Tibial artery (tissue), 4 donors: Measurements from ENCODE around the gene GRIN2D.
"Not testable (repeated sequence)": the region's sequence is repeated elsewhere in the genome, so short reads cannot be mapped to it uniquely, and the experiment has no call there.

Experiments used
- DNase-seq, 2 donors: peaks; one replicate each; pipeline ENCODE4 v3.0.0-alpha.2; 2019
- H3K27ac ChIP-seq, 2 donors: fragments of 200-600 bp; sonication (generic) in 1 of 2; 1 replicate in 1 of 2; 2 replicates in 1 of 2; pipeline ENCODE4 v1.5.1; 2018 to 2019; ENCODE audit warnings: mild to moderate bottlenecking in 1 of 2
- H3K27me3 ChIP-seq, 2 donors: fragments of 200-600 bp; sonication (generic) in 1 of 2; one replicate each; pipeline versions ENCODE4 v1.5.1 to v1.6.0; 2016 to 2019
- H3K36me3 ChIP-seq, 3 donors: fragments of 200-600 bp; sonication (generic) in 2 of 3; one replicate each; pipeline ENCODE4 v1.5.1; 2016 to 2019; ENCODE audit warnings: mild to moderate bottlenecking in 2 of 3
- H3K4me1 ChIP-seq, 4 donors: fragments of 200-600 bp; sonication (generic) in 2 of 4; 1 replicate in 3 of 4; 2 replicates in 1 of 4; pipeline ENCODE4 v1.5.1; 2016 to 2019
- H3K4me3 ChIP-seq, 2 donors: fragments of 200-600 bp; sonication (generic) in 1 of 2; 1 replicate in 1 of 2; 2 replicates in 1 of 2; pipeline ENCODE4 v1.5.1; 2018 to 2019; ENCODE audit warnings: mild to moderate bottlenecking in 2 of 2
- H3K9me3 ChIP-seq, 3 donors: fragments of 200-600 bp; sonication (generic) in 1 of 3; one replicate each; pipeline ENCODE4 v1.5.1; 2016 to 2019
- intact Hi-C: fragments of 100-400 bp; cut with DNase I; formaldehyde crosslinking; loops from one replicate; pipeline ENCODE4 v1.15.0; 2023; ENCODE audit warnings: low total_unique reads
- TF ChIP-seq, protein P1 (sequence below), 2 experiments: fragments of 200-600 bp in 1 of 2; fragments of 450-650 bp in 1 of 2; IDR thresholded peaks; one replicate each; pipeline ENCODE4 v1.5.1; 2017 to 2019; ENCODE audit warnings: antibody characterized with exemption in 2 of 2, mild to moderate bottlenecking in 1 of 2, moderate library complexity in 1 of 2

The GRIN2D gene

GRCh38 chr19:48391100-48392005 is 2.1 kb upstream of the GRIN2D start, which contains the start of gene KDELR1:
Gene KDELR1, minus strand, starts transcription at chr19:48391551. Its CDS starts 193 bp downstream, at chr19:48391358.
- intact Hi-C loops, result no loop called here
- Histone ChIP-seq H3K9me3 (no peaks in the 10 kb centered on the region), H3K36me3 (peaks cover 21 to 33% (median 29%) of the 10 kb centered on the region in 3 donors), H3K27ac (peak within 1 kb of the TSS; percentile 90 to 91), H3K27me3 (peaks cover 4 to 43% of the 10 kb centered on the region in 2 donors), H3K4me3 (peak within 1 kb of the TSS; percentile 72 to 93), H3K4me1 (peaks cover 0 to 32% (median 21%) of the 10 kb centered on the region in 4 donors)
- peak; percentile 64 to 86 for DNase-seq
- TF ChIP-seq, protein P1, sequence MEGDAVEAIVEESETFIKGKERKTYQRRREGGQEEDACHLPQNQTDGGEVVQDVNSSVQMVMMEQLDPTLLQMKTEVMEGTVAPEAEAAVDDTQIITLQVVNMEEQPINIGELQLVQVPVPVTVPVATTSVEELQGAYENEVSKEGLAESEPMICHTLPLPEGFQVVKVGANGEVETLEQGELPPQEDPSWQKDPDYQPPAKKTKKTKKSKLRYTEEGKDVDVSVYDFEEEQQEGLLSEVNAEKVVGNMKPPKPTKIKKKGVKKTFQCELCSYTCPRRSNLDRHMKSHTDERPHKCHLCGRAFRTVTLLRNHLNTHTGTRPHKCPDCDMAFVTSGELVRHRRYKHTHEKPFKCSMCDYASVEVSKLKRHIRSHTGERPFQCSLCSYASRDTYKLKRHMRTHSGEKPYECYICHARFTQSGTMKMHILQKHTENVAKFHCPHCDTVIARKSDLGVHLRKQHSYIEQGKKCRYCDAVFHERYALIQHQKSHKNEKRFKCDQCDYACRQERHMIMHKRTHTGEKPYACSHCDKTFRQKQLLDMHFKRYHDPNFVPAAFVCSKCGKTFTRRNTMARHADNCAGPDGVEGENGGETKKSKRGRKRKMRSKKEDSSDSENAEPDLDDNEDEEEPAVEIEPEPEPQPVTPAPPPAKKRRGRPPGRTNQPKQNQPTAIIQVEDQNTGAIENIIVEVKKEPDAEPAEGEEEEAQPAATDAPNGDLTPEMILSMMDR (IDR thresholded peaks at IDR 0.05), result peak; percentile 81 to 92

DNA sequence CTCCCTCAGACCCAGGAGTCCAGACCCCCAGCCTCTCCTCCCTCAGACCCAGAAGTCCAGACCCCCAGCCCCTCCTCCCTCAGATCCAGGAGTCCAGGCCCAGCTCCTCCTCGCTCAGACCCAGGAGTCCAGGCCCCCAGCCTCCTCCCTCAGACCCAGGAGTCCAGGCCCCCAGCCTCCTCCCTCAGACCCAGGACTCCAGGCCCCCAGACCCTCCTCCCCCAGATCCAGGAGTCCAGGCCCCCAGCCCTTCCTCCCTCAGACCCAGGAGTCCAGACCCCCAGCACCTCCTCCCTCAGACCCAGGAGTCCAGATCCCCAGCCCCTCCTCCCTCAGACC is 1.5 kb upstream of the GRIN2D start:
- H3K4me1 ChIP-seq, result peaks cover 0 to 32% (median 21%) of the 10 kb centered on the region in 4 donors
- H3K4me3 ChIP-seq, DNase-seq, intact Hi-C loops, H3K9me3 ChIP-seq, H3K27ac ChIP-seq: not testable (repeated sequence)
- H3K27me3 ChIP-seq, result peaks cover 4 to 49% of the 10 kb centered on the region in 2 donors
- peaks cover 14 to 27% (median 22%) of the 10 kb centered on the region in 3 donors for H3K36me3 ChIP-seq

DNA sequence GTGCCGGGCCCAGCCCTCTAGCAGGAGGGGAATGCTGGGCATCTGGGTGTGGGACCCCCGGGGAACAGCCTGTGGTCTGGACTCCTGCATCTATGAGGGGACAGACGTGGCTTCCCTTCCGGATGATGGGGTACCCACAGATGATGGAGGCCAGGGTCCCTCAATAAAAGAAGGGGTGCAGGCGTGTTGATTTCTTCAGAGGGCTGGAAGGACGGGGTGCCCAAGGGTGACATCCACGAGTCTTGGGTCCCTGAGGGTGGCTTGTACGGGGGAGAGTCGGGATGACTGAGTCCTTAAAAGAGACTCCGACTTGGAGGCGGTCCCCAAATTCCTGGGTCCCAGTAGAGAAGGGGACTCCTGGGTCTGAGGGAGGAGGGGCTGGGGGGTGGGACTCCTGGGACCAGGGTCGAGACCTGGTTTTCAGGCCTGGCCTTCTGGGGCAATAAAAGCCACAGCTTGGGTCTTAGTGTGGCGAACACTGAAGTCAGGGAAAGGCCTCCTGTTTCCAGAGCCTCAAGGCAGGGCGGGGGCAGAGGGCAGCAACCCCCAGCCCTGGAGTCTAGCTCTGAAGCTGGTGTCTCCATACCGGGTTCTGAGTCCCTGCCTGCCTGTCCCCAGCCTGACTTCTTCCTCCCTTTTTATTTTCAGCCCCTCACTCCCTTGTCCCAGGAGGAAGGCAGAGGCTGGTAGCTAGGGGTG is 459 bp upstream of the GRIN2D start:
- H3K36me3 ChIP-seq, result peaks cover 4 to 16% (median 12%) of the 10 kb centered on the region in 3 donors
- H3K9me3 ChIP-seq, result no peaks in the 10 kb centered on the region
- H3K27ac ChIP-seq, result no peak overlapping the region
- DNase-seq, result no peak
- intact Hi-C loops, result no loop called here
- H3K4me3 ChIP-seq, result no peak overlapping the region
- TF ChIP-seq, protein P1 (IDR thresholded peaks at IDR 0.05), result no peak
- H3K27me3 ChIP-seq, result peaks cover 4 to 59% of the 10 kb centered on the region in 2 donors
- peaks cover 0 to 38% (median 22%) of the 10 kb centered on the region in 4 donors for H3K4me1 ChIP-seq

DNA sequence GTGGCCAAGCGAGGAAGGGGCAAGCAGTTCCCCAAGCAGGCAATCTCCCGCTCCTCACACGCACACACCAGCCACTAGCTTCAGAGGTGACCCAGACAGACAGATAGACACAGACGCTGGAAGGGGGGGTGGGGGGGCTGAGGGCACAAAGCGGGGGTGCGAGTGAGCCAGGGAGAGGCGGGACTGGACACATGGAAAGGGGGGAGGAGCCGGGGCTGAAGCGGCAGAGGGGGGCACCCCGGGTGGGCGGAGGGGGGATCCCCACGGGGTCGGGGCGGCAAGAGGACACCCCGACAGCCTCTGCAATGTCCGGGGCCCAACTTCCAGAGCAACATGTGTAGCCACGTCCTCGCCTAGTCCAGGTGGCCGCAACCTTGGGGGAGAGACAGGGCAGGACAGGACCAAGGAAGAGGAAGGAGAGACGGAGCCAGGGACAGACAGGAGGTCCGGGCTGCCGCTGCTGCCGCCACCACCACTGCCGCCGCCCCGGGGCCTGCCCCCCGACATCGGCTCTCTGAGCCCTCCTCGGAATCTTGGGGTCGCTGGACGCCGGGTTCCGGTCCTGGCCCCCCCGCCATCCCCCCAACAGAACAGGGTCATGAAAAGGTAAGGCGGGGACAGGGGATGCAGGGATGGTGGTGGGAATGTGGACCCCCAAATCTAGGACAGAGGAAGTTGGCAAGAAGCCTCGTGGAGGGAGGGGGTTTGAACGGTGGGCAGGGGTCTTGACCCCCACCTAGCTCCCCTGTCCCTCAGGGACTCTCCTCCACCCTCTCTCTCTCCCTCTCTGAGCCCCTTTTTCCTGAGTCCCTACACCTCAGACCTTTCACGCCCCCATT is 1.1 kb downstream of the GRIN2D start:
- H3K4me3 ChIP-seq, result no peak overlapping the region
- peaks cover 0 to 42% (median 24%) of the 10 kb centered on the region in 4 donors for H3K4me1 ChIP-seq
- H3K27ac ChIP-seq, result no peak overlapping the region
- no peaks in the 10 kb centered on the region for H3K9me3 ChIP-seq
- H3K36me3 ChIP-seq, result peaks cover 0 to 1% (median 0%) of the 10 kb centered on the region in 3 donors
- intact Hi-C loops, result no loop called here
- TF ChIP-seq, protein P1 (IDR thresholded peaks at IDR 0.05), result no peak
- H3K27me3 ChIP-seq, result peaks cover 4 to 67% of the 10 kb centered on the region in 2 donors
- DNase-seq, result no peak

GRCh38 chr19:48395170-48395455 is 1.6 kb downstream of the GRIN2D start:
- no peak overlapping the region for H3K27ac ChIP-seq
- no peak for DNase-seq
- intact Hi-C loops, result no loop called here
- TF ChIP-seq, protein P1 (IDR thresholded peaks at IDR 0.05), result no peak
- no peak overlapping the region for H3K4me3 ChIP-seq
- peaks cover 0 to 37% (median 20%) of the 10 kb centered on the region in 4 donors for H3K4me1 ChIP-seq
- peaks cover 4 to 67% of the 10 kb centered on the region in 2 donors for H3K27me3 ChIP-seq
- H3K9me3 ChIP-seq, result no peaks in the 10 kb centered on the region
- H3K36me3 ChIP-seq, result no peaks in the 10 kb centered on the region
